DMS53 treated with DMSO at 0.1 percent for 48 hours (cell line): ENCODE data around the gene PLIN4.
A peak's percentile ranks its signal among the peaks of the same experiment; 100 is the strongest.

Source experiments
- DNase-seq: peaks from one replicate; lab custom pipeline; 2025; ENCODE audit not compliant: unreplicated experiment; lab: John Stamatoyannopoulos, UW

The PLIN4 gene

GRCh38 chr19:4493104-4493928, 25.0 kb downstream of the PLIN4 start:
- no peak for DNase-seq

- DNase-seq, result no peak
These were observed 25.8 kb downstream of the PLIN4 start for GRCh38 chr19:4492337-4493103.

GRCh38 chr19:4491446-4491845, 26.8 kb downstream of the PLIN4 start:
- DNase-seq, result no peak

GRCh38 chr19:4488496-4488895, 29.8 kb downstream of the PLIN4 start:
- no peak for DNase-seq

- no peak for DNase-seq
These were observed 30.7 kb downstream of the PLIN4 start for GRCh38 chr19:4487572-4487971.

- no peak for DNase-seq
These were observed 34.9 kb downstream of the PLIN4 start for GRCh38 chr19:4483385-4483784.

- DNase-seq, result no peak
These were observed 35.4 kb downstream of the PLIN4 start for GRCh38 chr19:4482721-4483364.

GRCh38 chr19:4477034-4477801, 41.1 kb downstream of the PLIN4 start:
- no peak for DNase-seq

GRCh38 chr19:4474514-4475022, 43.7 kb downstream of the PLIN4 start:
- DNase-seq, result no peak

GRCh38 chr19:4473763-4474513, 44.3 kb downstream of the PLIN4 start:
- no peak for DNase-seq

- DNase-seq, result no peak
These were observed 45.1 kb downstream of the PLIN4 start for GRCh38 chr19:4473011-4473762.

- no peak for DNase-seq
These were observed 45.9 kb downstream of the PLIN4 start, which contains the start of gene HDGFL2 for GRCh38 chr19:4472174-4472974. TSS of gene HDGFL2 (plus strand) at chr19:4472297. CDS start at chr19:4472351, 54 bp downstream.

GRCh38 chr19:4471403-4472173, 46.7 kb downstream of the PLIN4 start:
- peak; percentile 100 for DNase-seq

- DNase-seq, result no peak
These were observed 50.5 kb downstream of the PLIN4 start for GRCh38 chr19:4467835-4468234.

GRCh38 chr19:4464815-4465581, 53.3 kb downstream of the PLIN4 start:
- DNase-seq, result no peak

GRCh38 chr19:4457654-4458395, 60.5 kb downstream of the PLIN4 start, which contains the start of gene UBXN6:
TSS of gene UBXN6 (minus strand) at chr19:4457794. CDS start at chr19:4457697, 97 bp downstream.
- peak; percentile 85 for DNase-seq
